Putamen (tissue), 1 donor: ENCODE data around the gene TACO1.

Experiments used
- DNase-seq: peaks from one replicate; pipeline ENCODE4 v3.0.0-alpha.2; 2016; ENCODE audit warnings: low spot score

The TACO1 gene

GRCh38 chr17:63601439-63602371, 1.0 kb downstream of the TACO1 start:
- no peak for DNase-seq

- DNase-seq, result no peak
Observed at GRCh38 chr17:63609816-63610573, 9.3 kb downstream of the TACO1 start.

- no peak for DNase-seq
Observed at GRCh38 chr17:63610854-63611253, 10.2 kb downstream of the TACO1 start.

GRCh38 chr17:63611354-63611753, 10.7 kb downstream of the TACO1 start:
- DNase-seq, result no peak

GRCh38 chr17:63613663-63614062, 13.0 kb downstream of the TACO1 start:
- no peak for DNase-seq

- DNase-seq, result no peak
Observed at GRCh38 chr17:63621229-63621683, 20.6 kb downstream of the TACO1 start.

- DNase-seq, result peak; percentile 100
Observed at GRCh38 chr17:63621684-63622573, 21.2 kb downstream of the TACO1 start, which contains the start of gene MAP3K3. Gene MAP3K3 (plus strand): TSS chr17:63622417. CDS start chr17:63622760, 343 bp downstream.

GRCh38 chr17:63622574-63623390, 22.1 kb downstream of the TACO1 start:
- peak; percentile 54 for DNase-seq

GRCh38 chr17:63623786-63624530, 23.3 kb downstream of the TACO1 start:
- no peak for DNase-seq

- no peak for DNase-seq
Observed at GRCh38 chr17:63624531-63624880, 23.8 kb downstream of the TACO1 start.

GRCh38 chr17:63626551-63627180, 26.0 kb downstream of the TACO1 start:
- DNase-seq, result no peak

GRCh38 chr17:63629627-63630026, 28.9 kb downstream of the TACO1 start:
- DNase-seq, result no peak

GRCh38 chr17:63631062-63631461, 30.4 kb downstream of the TACO1 start:
- DNase-seq, result no peak

GRCh38 chr17:63631626-63632025, 30.9 kb downstream of the TACO1 start:
- no peak for DNase-seq

- no peak for DNase-seq
Observed at GRCh38 chr17:63633742-63634141, 33.0 kb downstream of the TACO1 start.

- DNase-seq, result no peak
Observed at GRCh38 chr17:63634163-63634562, 33.5 kb downstream of the TACO1 start.

- no peak for DNase-seq
Observed at GRCh38 chr17:63634816-63635215, 34.1 kb downstream of the TACO1 start.

GRCh38 chr17:63635290-63635689, 34.6 kb downstream of the TACO1 start:
- no peak for DNase-seq

- peak; percentile 57 for DNase-seq
Observed at GRCh38 chr17:63635787-63636186, 35.1 kb downstream of the TACO1 start.

- DNase-seq, result no peak
Observed at GRCh38 chr17:63639125-63639524, 38.4 kb downstream of the TACO1 start.
